ENCODE measurements around the gene SIRT4. TPM values are rescaled to one million over a fixed set of nuclear protein-coding genes. Genes with fewer than 3 reads are reported as not detected.
A peak's percentile ranks its signal among the peaks of the same experiment; 100 is the strongest.

Gene SIRT4
- total RNA-seq, 1 experiment from 2014 or later: 2.8 TPM

DNA sequence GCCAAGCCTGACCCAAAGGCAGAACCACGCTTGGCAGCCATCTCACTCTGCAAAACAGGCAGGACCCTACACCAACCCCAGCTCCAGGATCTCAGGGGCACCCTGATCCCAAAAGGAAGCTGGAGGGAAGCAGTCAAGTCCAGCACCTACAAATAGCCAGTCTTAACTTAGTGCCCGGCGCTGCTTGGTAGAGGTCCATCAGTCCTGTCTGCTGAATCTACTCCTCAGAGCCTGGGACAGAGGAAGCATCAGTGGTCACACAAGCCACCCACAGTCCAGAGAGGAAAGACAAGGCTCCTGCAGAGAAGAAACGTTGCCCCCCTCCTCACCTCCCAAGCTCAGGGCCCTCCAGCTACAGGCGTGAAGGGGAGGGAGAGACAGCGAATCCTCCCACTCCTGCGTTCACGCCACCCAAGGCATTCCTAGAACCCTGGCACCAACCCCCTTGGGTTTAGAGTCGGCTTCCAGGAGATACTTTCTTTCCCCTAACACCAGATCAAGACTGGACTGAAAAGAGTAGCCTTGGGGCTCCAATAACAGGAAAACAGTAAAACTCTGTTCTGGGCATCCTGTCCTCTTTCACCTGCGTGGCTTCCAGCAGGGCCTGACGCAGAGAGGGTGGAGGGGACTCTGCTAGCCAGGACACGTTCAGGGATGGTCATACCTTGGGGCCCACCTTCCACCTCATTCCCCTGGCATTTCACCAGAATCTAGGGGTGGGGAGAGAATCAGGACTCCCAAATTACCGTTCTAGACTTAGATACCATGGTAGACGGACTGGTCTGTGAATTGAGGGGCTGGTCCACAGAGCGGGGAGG is 37.8 kb upstream of the SIRT4 start:
- ATAC-seq: no peak
- TF ChIP-seq, protein P1, sequence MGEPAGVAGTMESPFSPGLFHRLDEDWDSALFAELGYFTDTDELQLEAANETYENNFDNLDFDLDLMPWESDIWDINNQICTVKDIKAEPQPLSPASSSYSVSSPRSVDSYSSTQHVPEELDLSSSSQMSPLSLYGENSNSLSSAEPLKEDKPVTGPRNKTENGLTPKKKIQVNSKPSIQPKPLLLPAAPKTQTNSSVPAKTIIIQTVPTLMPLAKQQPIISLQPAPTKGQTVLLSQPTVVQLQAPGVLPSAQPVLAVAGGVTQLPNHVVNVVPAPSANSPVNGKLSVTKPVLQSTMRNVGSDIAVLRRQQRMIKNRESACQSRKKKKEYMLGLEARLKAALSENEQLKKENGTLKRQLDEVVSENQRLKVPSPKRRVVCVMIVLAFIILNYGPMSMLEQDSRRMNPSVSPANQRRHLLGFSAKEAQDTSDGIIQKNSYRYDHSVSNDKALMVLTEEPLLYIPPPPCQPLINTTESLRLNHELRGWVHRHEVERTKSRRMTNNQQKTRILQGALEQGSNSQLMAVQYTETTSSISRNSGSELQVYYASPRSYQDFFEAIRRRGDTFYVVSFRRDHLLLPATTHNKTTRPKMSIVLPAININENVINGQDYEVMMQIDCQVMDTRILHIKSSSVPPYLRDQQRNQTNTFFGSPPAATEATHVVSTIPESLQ (CRISPR knock-in tag; IDR thresholded peaks at IDR 0.05): no peak
- TF ChIP-seq, protein P2, sequence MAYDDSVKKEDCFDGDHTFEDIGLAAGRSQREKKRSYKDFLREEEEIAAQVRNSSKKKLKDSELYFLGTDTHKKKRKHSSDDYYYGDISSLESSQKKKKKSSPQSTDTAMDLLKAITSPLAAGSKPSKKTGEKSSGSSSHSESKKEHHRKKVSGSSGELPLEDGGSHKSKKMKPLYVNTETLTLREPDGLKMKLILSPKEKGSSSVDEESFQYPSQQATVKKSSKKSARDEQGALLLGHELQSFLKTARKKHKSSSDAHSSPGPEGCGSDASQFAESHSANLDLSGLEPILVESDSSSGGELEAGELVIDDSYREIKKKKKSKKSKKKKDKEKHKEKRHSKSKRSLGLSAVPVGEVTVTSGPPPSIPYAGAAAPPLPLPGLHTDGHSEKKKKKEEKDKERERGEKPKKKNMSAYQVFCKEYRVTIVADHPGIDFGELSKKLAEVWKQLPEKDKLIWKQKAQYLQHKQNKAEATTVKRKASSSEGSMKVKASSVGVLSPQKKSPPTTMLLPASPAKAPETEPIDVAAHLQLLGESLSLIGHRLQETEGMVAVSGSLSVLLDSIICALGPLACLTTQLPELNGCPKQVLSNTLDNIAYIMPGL (CRISPR knock-in tag; IDR thresholded peaks at IDR 0.05): no peak
- no peak for TF ChIP-seq KAT7 (CRISPR knock-in tag; IDR thresholded peaks at IDR 0.05; ENCODE audit: borderline replicate concordance)
- no peak for TF ChIP-seq EMX1 (CRISPR knock-in tag; IDR thresholded peaks at IDR 0.05)
- TF ChIP-seq PRRX2 (CRISPR knock-in tag; IDR thresholded peaks at IDR 0.05): no peak
- TF ChIP-seq SMAD4 (CRISPR knock-in tag; IDR thresholded peaks at IDR 0.05): no peak
- TF ChIP-seq, protein P3, sequence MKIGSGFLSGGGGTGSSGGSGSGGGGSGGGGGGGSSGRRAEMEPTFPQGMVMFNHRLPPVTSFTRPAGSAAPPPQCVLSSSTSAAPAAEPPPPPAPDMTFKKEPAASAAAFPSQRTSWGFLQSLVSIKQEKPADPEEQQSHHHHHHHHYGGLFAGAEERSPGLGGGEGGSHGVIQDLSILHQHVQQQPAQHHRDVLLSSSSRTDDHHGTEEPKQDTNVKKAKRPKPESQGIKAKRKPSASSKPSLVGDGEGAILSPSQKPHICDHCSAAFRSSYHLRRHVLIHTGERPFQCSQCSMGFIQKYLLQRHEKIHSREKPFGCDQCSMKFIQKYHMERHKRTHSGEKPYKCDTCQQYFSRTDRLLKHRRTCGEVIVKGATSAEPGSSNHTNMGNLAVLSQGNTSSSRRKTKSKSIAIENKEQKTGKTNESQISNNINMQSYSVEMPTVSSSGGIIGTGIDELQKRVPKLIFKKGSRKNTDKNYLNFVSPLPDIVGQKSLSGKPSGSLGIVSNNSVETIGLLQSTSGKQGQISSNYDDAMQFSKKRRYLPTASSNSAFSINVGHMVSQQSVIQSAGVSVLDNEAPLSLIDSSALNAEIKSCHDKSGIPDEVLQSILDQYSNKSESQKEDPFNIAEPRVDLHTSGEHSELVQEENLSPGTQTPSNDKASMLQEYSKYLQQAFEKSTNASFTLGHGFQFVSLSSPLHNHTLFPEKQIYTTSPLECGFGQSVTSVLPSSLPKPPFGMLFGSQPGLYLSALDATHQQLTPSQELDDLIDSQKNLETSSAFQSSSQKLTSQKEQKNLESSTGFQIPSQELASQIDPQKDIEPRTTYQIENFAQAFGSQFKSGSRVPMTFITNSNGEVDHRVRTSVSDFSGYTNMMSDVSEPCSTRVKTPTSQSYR (CRISPR knock-in tag; IDR thresholded peaks at IDR 0.05): no peak
- no peak for TF ChIP-seq SP1 (CRISPR knock-in tag; conservative IDR thresholded peaks at IDR 0.05)
- no peak for TF ChIP-seq NFATC4 (CRISPR knock-in tag; IDR thresholded peaks at IDR 0.05)
- TF ChIP-seq ZNF317 (CRISPR knock-in tag; IDR thresholded peaks at IDR 0.05; ENCODE audit: borderline replicate concordance, low read depth): no peak
- TF ChIP-seq, protein P4, sequence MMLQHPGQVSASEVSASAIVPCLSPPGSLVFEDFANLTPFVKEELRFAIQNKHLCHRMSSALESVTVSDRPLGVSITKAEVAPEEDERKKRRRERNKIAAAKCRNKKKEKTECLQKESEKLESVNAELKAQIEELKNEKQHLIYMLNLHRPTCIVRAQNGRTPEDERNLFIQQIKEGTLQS (CRISPR knock-in tag; conservative IDR thresholded peaks at IDR 0.05): no peak
- TF ChIP-seq ELF4 (CRISPR knock-in tag; IDR thresholded peaks at IDR 0.05; ENCODE audit: low read depth): no peak
- TF ChIP-seq, protein P5, sequence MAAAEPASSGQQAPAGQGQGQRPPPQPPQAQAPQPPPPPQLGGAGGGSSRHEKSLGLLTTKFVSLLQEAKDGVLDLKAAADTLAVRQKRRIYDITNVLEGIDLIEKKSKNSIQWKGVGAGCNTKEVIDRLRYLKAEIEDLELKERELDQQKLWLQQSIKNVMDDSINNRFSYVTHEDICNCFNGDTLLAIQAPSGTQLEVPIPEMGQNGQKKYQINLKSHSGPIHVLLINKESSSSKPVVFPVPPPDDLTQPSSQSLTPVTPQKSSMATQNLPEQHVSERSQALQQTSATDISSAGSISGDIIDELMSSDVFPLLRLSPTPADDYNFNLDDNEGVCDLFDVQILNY (CRISPR knock-in tag; IDR thresholded peaks at IDR 0.05): no peak
- TF ChIP-seq, protein P6, sequence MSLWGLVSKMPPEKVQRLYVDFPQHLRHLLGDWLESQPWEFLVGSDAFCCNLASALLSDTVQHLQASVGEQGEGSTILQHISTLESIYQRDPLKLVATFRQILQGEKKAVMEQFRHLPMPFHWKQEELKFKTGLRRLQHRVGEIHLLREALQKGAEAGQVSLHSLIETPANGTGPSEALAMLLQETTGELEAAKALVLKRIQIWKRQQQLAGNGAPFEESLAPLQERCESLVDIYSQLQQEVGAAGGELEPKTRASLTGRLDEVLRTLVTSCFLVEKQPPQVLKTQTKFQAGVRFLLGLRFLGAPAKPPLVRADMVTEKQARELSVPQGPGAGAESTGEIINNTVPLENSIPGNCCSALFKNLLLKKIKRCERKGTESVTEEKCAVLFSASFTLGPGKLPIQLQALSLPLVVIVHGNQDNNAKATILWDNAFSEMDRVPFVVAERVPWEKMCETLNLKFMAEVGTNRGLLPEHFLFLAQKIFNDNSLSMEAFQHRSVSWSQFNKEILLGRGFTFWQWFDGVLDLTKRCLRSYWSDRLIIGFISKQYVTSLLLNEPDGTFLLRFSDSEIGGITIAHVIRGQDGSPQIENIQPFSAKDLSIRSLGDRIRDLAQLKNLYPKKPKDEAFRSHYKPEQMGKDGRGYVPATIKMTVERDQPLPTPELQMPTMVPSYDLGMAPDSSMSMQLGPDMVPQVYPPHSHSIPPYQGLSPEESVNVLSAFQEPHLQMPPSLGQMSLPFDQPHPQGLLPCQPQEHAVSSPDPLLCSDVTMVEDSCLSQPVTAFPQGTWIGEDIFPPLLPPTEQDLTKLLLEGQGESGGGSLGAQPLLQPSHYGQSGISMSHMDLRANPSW (CRISPR knock-in tag; conservative IDR thresholded peaks at IDR 0.05; ENCODE audit: low read depth): no peak
- Mint-ChIP-seq H3K36me3 (no peaks in the 10 kb centered on the region), H3K27ac (peak overlapping the region; percentile 50), H3K4me3 (peak overlapping the region; percentile 83), H3K4me1 (peaks cover 60% of the 10 kb centered on the region), H3K9me3 (no peaks in the 10 kb centered on the region), H3K27me3 (ENCODE audit: low read depth) (no peaks in the 10 kb centered on the region)
- ChIA-PET CTCF (interaction anchor here (0.7 to 22.1 kb wide), 12 partner anchors 10 to 478 kb away, joined by 3 to 717 read pairs (median 10); partner anchors contain the start of genes RNU4-2, RPLP0 and SIRT4), POLR2A (interaction anchor here (0.6 to 12.0 kb wide), 9 partner anchors 27 to 265 kb away, joined by 3 to 198 read pairs (median 5); partner anchors contain the start of genes COQ5, RAB35, RNU4-1 and RNU4-2)
- no peak for DNase-seq (ENCODE audit: low spot score)
